Lung (tissue), 12 donors: ENCODE results near the gene BCL2L12. TPM values are rescaled to one million over a fixed set of nuclear protein-coding genes. Genes with fewer than 3 reads are reported as not detected.
A peak's percentile ranks its signal among the peaks of the same experiment; 100 is the strongest.
"Not testable (repeated sequence)": the region's sequence is repeated elsewhere in the genome, so short reads cannot be mapped to it uniquely, and the experiment has no call there.

Experiments
- ATAC-seq: fragments of 200-7000 bp; cut with Tn5 transposase; one replicate; pipeline ENCODE4 v1.9.1; 2020; ENCODE audit warnings: moderate number of reproducible peaks; ENCODE audit not compliant: insufficient read depth, low FRiP score
- DNase-seq, 3 donors: peaks; one replicate each; pipeline ENCODE4 v3.0.0-alpha.2; 2013 to 2017
- H3K27ac ChIP-seq, 2 donors: one replicate each; pipeline ENCODE4 v1.5.1; 2013; ENCODE audit warnings: mild to moderate bottlenecking in 2 of 2, moderate library complexity in 2 of 2, control low read depth in 1 of 2, inconsistent platforms in 1 of 2, low read depth in 1 of 2, low read length in 1 of 2
- H3K27me3 ChIP-seq, 3 donors: one replicate each; pipeline ENCODE4 v1.5.1; 2013; ENCODE audit warnings: low read length in 2 of 3; ENCODE audit not compliant: control insufficient read depth in 3 of 3, insufficient read depth in 3 of 3
- H3K36me3 ChIP-seq, 4 donors: one replicate each; pipeline ENCODE4 v1.5.1; 2013; ENCODE audit warnings: low read length in 4 of 4, mild to moderate bottlenecking in 1 of 4, moderate library complexity in 1 of 4; ENCODE audit not compliant: control insufficient read depth in 4 of 4, insufficient read depth in 4 of 4
- H3K4me1 ChIP-seq, 5 donors: one replicate each; pipeline ENCODE4 v1.5.1; 2013; ENCODE audit warnings: low read length in 5 of 5, mild to moderate bottlenecking in 2 of 5, moderate library complexity in 1 of 5; ENCODE audit not compliant: control insufficient read depth in 5 of 5, insufficient read depth in 5 of 5
- H3K4me3 ChIP-seq: one replicate; pipeline ENCODE4 v1.5.1; 2013; ENCODE audit warnings: mild to moderate bottlenecking, control low read depth, moderate library complexity
- H3K9ac ChIP-seq, 2 donors: one replicate each; pipeline ENCODE4 v1.5.1; 2013; ENCODE audit warnings: low read length in 2 of 2, control low read depth in 1 of 2; ENCODE audit not compliant: insufficient read depth in 1 of 2
- H3K9me3 ChIP-seq, 4 donors: one replicate each; pipeline ENCODE4 v1.5.1; 2013; ENCODE audit warnings: low read length in 3 of 4, mild to moderate bottlenecking in 1 of 4, moderate library complexity in 1 of 4; ENCODE audit not compliant: control insufficient read depth in 4 of 4, insufficient read depth in 3 of 4
- CTCF ChIP-seq: IDR thresholded peaks from 2 replicates; pipeline ENCODE4 v1.5.1; 2012; ENCODE audit warnings: mild to moderate bottlenecking; ENCODE audit errors: control extremely low read depth, extremely low read depth
- WGBS, 2 donors: extraction: QIAGEN DNeasy Blood & Tissue Kit; methylation state at CpG; one replicate each; pipeline ENCODE4 v1.1.7; 2013; 5-methylcytosine and 5-hydroxymethylcytosine counted together
- polyA plus RNA-seq, 2 donors: library from polyadenylated mRNA; stranded (reverse); fragments of 200-250 nt; gene quantifications; one replicate each; pipeline ENCODE4 v1.2.1, GENCODE V29; 2013
- total RNA-seq, 2 donors: library from RNA; depleted of rRNA in 1 of 2; stranded (reverse); fragments of >200 nt in 1 of 2; gene quantifications; one replicate each; pipeline ENCODE4 v1.2.1, GENCODE V29; 2014 to 2021
- donor health status: control.
- donor health status: control.
- donor health status: Bipolar disorder and iron deficiency.
- donor health status: healthy.
- donor health status: DM: yes; HTN: yes; CAD: no.

BCL2L12 gene
- total and polyA plus RNA-seq, 4 donors: 3.5 to 26.1 (median 20.9) TPM

DNA sequence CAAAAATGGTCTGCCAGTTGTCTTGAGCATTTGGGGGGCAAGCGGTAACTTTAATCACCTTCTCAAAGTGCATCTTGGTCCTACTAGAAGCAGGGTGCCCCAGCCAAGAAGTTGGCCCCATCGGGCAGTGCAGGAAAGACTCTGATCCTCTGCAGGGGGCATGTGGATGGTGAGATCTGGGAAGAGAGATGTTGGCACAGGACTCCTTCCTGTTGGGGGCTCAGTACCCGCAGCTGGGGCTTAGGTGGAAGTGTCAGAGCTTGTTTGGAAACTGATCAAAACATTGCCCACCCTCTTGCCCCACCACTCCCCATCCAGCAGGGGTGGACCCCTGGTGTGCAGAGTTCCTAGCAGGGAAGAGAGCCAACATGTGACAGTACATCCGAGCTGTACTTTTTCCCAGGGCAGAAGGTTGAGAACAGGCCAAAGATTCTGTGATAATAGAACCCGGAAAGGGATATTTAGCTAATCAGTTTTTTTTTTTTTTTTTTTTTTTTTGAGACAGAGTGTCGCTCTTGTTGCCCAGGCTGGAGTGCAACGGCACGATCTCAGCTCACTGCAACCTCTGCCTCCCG, 34.6 kb upstream of the BCL2L12 start:
- DNase-seq (peak in 2 of 3 donors; percentile 37 to 57), ATAC-seq (peak; percentile 7)
- H3K4me1 ChIP-seq: peaks cover 0 to 11% (median 7%) of the 10 kb centered on the region in 5 donors
- TF ChIP-seq CTCF: no peak
- H3K27ac ChIP-seq: peak overlapping the region in 1 of 2 donors; percentile 77
- H3K4me3 ChIP-seq: no peak overlapping the region
- H3K9ac ChIP-seq: no peak overlapping the region
- H3K36me3 ChIP-seq: peaks cover 0 to 9% (median 3%) of the 10 kb centered on the region in 4 donors
- no peaks in the 10 kb centered on the region for H3K27me3 ChIP-seq
- 39 to 56% methylated on average over 9 of the region's 9 CpGs for WGBS, 2 donors
- H3K9me3 ChIP-seq: no peaks in the 10 kb centered on the region

DNA sequence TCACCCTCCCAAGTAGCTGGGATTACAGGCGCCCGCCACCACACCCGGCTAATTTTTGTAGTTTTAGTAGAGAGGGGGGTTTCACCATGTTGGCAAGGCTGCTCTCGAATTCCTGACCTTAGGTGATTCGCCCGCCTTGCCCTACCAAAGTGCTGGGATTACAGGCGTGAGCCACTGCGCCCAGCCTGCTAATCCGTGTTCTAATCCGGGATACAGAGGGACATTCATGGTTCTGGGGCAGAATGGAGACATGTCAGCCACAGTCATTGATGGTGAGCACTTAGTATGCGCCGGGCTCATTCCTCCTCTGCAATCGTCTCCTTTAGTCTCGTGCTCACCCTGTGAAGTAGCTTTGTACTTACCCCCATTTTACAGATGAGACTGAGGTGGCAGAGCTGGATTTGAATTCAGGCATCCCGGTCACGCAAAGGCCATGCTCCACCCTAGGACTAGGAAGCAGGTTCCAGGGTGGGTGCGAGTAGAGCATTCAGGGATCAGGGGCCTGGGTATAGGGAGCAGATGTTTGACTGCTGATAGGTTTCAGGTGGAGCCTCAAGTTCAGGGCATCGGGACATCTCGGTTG, 34.0 kb upstream of the BCL2L12 start:
- 86 to 95% methylated on average over 19 of the region's 19 CpGs for WGBS, 2 donors
- Histone ChIP-seq H3K9ac (no peak overlapping the region), H3K27me3 (no peaks in the 10 kb centered on the region), H3K4me3 (no peak overlapping the region), H3K36me3 (peaks cover 0 to 5% (median 0%) of the 10 kb centered on the region in 4 donors), H3K4me1 (peaks cover 0 to 12% (median 10%) of the 10 kb centered on the region in 5 donors), H3K9me3 (no peaks in the 10 kb centered on the region), H3K27ac (peak overlapping the region in 1 of 2 donors; percentile 72)
- ATAC-seq: no peak
- no peak for DNase-seq
- TF ChIP-seq CTCF: no peak

GRCh38 chr19:49632576-49632975, 33.2 kb upstream of the BCL2L12 start:
- WGBS, 2 donors: 96% methylated on average over 5 of the region's 5 CpGs
- Histone ChIP-seq H3K27me3 (no peaks in the 10 kb centered on the region), H3K4me3 (no peak overlapping the region), H3K36me3 (no peaks in the 10 kb centered on the region), H3K9me3 (no peaks in the 10 kb centered on the region), H3K27ac (no peak overlapping the region), H3K4me1 (peaks cover 0 to 13% (median 11%) of the 10 kb centered on the region in 5 donors), H3K9ac (no peak overlapping the region)
- no peak for TF ChIP-seq CTCF
- DNase-seq: no peak
- ATAC-seq: no peak

- H3K9me3 ChIP-seq, ATAC-seq, H3K36me3 ChIP-seq, DNase-seq, H3K27me3 ChIP-seq, H3K9ac ChIP-seq, H3K4me3 ChIP-seq: not testable (repeated sequence)
- WGBS, 2 donors: 71 to 87% methylated on average over 9 of the region's 9 CpGs
- peak overlapping the region in 1 of 2 donors; percentile 9 for H3K27ac ChIP-seq
- H3K4me1 ChIP-seq: peaks cover 0 to 18% (median 13%) of the 10 kb centered on the region in 5 donors
These were observed 32.5 kb upstream of the BCL2L12 start for GRCh38 chr19:49633273-49633672.
